Ammon's horn (tissue), 1 donor: ENCODE results near the gene PSMD4.
"Not testable (repeated sequence)": the region's sequence is repeated elsewhere in the genome, so short reads cannot be mapped to it uniquely, and the experiment has no call there.

ENCODE experiments used
- DNase-seq: peaks from one replicate; pipeline ENCODE4 v3.0.0-alpha.2; 2016; ENCODE audit warnings: low spot score

PSMD4 gene

GRCh38 chr1:151273924-151274466 lies 19.5 kb downstream of the PSMD4 start:
- no peak for DNase-seq

DNA sequence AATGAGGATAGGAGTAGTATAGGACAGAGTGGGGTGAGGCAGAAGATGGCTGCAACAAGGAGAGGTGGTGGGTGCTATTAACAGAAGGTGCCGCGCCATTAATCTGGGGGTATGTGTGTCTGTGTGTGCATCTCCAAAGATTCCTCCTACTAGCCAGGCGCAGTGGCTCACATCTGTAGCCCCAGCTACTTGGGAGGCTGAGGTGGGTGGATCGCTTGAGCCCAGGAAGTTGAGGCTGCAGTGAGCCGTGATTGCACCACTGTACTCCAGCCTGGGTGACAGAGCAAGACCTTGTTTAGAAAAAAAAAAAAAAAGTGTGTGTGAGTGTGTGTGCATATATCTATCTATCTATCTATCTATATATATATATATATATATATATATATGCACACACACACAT lies 20.8 kb downstream of the PSMD4 start:
- DNase-seq = not testable (repeated sequence)

GRCh38 chr1:151277249-151277648 lies 22.7 kb downstream of the PSMD4 start:
- DNase-seq = no peak

- DNase-seq = peak; percentile 95
Measured at GRCh38 chr1:151281225-151281968, 26.9 kb downstream of the PSMD4 start.

DNA sequence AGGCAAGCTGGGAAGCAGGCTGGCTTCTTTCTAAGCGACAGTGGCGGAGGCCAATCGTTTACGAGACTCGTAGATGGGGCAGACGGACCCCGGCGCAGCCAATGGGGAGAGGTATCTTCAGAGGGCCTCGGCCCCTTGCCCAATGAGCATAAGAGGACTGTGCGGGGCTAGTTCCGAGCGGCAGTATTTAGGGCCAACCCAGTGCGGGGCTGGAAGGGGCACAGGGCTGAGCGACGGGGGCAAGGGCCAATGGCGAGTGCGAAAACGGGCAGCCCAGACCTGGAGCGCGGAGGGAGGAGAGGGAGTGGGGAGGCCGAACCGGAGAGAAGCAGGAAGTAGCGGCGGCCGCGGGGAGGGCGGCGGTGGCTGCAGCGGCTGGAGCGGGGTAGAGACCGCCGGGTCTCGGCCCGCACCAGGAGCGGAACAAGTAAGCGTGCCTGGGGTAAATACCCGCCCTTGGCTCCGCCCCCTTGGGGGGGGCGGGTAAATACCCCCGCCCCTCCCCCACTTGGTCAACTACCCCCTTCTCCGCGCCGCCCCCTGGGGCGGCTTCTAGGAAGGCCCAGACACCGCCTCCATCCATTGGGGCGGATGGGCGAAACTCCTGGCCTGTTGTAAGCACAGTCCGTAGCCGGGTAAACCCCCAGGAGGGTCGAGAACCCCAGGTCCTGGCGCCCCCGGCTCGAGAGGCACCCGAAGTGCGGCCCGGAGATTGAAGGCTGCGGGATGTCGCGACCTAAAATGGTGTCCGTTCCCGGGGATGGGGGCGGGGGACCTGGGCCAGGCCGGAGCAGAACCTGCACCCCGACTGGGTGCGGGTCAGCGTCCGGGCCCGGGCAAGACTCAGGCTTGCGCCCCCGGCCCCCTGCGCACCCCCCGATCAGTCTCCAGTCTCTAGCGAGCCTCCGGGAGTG lies 27.7 kb downstream of the PSMD4 start, which contains the start of gene ZNF687:
Gene ZNF687, plus strand, starts transcription at position 331 of the 914 bp plus-strand sequence. CDS start 3,993 bp downstream, outside the sequence.
- DNase-seq = peak; percentile 100

- peak; percentile 45 for DNase-seq
Measured at GRCh38 chr1:151282883-151283725, 28.6 kb downstream of the PSMD4 start.

- DNase-seq = no peak
Measured at GRCh38 chr1:151284013-151284577, 29.6 kb downstream of the PSMD4 start.

- no peak for DNase-seq
Measured at GRCh38 chr1:151286619-151287340, 32.2 kb downstream of the PSMD4 start.

DNA sequence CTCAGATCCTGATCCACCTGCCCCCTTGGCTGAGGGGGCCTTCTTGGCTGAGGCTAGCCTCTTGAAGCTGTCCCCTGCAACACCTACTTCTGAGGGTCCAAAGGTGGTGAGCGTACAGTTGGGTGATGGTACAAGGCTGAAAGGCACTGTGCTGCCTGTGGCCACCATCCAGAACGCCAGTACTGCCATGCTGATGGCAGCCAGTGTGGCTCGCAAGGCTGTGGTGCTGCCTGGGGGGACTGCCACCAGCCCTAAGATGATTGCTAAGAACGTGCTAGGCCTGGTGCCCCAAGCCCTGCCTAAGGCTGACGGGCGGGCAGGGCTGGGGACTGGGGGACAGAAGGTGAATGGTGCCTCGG lies 32.8 kb downstream of the PSMD4 start:
- no peak for DNase-seq

DNA sequence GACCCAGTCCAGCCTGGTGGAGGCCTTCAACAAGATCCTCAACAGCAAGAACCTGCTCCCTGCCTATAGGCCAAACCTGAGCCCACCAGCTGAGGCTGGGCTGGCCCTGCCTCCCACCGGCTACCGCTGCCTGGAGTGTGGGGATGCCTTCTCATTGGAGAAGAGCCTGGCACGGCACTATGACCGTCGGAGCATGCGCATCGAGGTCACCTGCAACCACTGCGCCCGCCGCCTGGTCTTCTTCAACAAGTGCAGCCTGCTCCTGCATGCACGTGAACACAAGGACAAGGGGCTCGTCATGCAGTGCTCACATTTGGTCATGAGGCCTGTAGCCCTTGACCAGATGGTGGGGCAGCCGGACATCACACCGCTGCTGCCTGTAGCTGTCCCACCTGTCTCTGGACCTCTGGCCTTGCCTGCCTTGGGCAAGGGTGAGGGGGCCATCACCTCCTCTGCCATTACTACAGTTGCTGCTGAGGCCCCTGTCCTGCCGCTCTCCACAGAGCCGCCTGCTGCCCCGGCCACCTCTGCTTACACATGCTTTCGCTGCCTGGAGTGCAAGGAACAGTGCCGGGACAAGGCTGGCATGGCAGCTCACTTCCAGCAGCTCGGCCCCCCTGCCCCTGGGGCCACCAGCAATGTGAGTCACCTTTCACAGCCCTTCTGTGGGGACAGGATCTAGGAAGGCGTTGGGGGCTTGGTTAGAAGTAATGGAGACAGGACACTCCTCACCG lies 33.4 kb downstream of the PSMD4 start:
- DNase-seq = no peak

DNA sequence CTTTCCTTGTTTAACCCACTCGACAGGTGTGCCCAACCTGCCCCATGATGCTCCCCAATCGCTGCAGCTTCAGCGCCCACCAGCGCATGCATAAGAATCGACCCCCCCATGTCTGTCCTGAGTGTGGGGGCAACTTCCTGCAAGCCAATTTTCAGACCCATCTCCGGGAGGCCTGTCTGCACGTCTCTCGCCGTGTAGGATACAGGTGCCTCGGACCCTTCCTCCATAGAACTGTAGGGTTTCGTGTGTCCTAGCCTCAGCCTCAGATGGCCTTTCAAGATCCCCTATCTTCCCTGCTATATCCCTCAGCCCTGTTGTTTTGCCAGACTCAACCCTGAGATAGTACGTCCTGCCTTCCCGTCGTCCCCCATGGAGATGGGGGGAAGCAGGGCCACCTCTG lies 34.0 kb downstream of the PSMD4 start:
- DNase-seq = no peak

DNA sequence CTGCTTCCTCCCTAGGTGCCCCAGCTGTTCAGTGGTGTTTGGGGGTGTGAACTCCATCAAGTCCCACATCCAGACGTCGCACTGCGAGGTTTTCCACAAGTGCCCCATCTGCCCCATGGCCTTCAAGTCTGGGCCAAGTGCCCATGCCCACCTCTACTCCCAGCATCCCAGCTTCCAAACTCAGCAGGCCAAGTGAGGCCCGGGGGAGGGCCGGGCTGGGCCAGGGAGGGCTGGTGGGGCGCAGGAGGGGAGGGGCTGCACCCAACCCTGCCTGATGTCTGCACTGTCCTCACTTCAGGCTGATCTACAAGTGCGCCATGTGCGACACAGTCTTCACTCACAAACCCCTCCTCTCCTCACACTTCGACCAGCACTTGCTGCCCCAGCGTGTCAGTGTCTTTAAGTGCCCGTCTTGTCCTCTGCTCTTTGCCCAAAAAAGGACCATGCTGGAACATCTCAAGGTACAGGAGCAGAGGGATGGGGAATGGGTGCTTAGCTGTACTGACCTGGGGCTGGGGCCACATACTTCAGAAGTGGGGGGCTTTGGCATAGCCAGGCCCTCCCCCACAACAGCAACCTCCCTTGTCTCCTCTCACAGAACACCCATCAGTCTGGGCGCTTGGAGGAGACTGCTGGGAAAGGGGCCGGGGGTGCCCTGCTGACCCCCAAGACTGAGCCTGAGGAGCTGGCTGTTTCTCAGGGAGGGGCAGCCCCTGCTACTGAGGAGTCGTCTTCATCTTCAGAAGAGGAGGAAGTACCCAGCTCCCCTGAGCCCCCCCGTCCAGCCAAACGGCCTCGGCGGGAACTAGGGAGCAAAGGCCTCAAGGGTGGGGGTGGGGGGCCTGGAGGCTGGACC lies 34.8 kb downstream of the PSMD4 start:
- no peak for DNase-seq

DNA sequence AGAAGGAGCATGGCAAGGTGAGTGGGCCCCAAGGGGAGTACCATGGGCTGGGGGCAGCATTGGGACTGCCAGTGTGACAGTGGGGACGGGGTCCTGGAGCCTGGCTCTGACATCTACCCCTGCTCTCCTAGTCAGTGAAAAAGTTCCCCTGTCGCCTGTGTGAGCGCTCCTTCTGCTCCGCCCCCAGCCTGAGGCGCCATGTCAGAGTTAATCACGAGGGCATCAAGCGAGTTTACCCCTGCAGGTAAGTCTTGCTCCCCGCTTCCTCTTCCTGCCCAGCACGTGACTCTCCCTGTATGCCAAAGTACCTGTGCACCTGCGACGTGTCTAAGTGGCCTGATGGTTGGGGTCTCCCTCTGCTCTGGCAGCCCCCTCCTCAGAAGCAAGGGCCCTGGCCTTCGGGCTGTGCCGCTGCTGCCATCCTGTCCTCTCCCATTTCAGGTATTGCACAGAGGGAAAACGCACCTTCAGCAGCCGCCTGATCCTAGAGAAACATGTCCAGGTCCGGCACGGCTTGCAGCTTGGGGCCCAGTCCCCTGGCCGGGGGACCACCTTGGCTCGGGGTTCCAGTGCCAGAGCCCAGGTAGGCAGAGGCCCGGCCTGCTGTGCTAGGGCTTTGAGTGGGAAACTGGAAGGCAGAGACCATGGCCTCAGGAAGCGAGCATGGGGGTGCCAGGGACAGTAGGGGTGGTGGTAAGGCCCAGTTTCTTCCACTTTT lies 35.6 kb downstream of the PSMD4 start:
- no peak for DNase-seq

- no peak for DNase-seq
Measured at GRCh38 chr1:151290709-151291303, 36.3 kb downstream of the PSMD4 start.

DNA sequence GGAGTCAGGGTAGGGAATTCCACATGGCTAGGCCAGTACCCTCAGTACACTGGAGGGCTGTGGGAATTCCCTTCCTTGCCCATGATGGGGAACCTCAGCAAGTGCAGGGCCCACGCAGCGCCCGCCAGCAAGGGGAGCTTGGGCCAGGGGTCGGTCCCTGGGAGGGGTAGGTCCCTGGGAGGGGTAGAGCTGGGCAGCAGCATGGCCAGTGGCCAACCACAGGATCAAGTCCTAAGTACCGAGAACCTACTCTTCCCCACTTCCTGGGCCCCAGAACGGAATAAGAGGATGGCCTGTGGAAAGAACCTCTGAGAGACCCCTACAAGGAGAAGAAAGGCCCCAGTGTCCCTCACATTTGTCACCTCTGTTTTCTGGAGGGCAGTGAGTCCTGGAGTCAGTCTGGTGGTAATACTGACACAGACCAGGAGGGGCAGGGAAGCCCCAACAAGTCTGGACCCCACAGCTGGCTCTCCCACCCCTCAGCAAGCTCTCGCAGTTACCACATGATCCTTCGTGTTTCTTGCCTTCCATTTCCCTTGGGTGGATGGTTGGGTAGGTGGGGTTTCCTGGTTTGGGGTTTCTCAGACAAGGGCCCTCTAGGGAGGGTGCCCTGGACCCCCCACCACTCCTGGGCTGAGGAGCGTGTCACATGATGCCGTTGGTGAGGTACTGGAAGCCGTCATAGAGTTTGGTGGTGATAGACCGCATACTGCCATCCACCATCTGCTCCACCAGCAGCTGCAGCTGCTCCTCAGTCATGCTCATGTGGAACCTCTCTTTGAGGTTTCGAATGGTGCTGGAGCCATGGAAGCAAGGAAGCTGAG lies 37.9 kb downstream of the PSMD4 start:
- peak; percentile 45 for DNase-seq

GRCh38 chr1:151293093-151293492 lies 38.6 kb downstream of the PSMD4 start:
- no peak for DNase-seq
